ENCODE data around the gene RAB11FIP2. TPM values are rescaled to one million over a fixed set of nuclear protein-coding genes. Genes with fewer than 3 reads are reported as not detected.

The RAB11FIP2 gene
- total and polyA plus RNA-seq, 2 of the 8 experiments (the other 6 are each of a cell fraction or from before 2014, with no cell fraction given), result 3.1 to 12.7 TPM

DNA sequence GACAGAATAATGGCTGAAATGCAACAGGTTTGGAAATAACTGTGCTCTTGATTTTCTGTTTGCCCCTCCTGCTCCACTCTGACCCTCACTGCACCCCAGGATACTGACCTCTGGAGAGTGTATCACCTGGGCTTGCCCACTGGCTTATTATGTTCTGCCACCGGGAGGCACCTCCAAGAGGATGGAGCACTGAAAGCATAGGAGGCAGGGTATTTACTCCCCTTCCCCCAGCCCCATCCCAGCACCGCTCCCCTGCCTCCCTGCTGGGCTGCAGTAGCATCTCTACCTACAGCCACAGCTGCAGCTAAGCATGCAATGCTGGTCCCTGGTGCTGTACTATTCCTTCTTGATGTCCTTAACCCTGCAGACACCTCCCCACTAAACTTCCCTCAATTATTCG is 26.4 kb downstream of the RAB11FIP2 start (continued):
- TF ChIP-seq, protein P1, sequence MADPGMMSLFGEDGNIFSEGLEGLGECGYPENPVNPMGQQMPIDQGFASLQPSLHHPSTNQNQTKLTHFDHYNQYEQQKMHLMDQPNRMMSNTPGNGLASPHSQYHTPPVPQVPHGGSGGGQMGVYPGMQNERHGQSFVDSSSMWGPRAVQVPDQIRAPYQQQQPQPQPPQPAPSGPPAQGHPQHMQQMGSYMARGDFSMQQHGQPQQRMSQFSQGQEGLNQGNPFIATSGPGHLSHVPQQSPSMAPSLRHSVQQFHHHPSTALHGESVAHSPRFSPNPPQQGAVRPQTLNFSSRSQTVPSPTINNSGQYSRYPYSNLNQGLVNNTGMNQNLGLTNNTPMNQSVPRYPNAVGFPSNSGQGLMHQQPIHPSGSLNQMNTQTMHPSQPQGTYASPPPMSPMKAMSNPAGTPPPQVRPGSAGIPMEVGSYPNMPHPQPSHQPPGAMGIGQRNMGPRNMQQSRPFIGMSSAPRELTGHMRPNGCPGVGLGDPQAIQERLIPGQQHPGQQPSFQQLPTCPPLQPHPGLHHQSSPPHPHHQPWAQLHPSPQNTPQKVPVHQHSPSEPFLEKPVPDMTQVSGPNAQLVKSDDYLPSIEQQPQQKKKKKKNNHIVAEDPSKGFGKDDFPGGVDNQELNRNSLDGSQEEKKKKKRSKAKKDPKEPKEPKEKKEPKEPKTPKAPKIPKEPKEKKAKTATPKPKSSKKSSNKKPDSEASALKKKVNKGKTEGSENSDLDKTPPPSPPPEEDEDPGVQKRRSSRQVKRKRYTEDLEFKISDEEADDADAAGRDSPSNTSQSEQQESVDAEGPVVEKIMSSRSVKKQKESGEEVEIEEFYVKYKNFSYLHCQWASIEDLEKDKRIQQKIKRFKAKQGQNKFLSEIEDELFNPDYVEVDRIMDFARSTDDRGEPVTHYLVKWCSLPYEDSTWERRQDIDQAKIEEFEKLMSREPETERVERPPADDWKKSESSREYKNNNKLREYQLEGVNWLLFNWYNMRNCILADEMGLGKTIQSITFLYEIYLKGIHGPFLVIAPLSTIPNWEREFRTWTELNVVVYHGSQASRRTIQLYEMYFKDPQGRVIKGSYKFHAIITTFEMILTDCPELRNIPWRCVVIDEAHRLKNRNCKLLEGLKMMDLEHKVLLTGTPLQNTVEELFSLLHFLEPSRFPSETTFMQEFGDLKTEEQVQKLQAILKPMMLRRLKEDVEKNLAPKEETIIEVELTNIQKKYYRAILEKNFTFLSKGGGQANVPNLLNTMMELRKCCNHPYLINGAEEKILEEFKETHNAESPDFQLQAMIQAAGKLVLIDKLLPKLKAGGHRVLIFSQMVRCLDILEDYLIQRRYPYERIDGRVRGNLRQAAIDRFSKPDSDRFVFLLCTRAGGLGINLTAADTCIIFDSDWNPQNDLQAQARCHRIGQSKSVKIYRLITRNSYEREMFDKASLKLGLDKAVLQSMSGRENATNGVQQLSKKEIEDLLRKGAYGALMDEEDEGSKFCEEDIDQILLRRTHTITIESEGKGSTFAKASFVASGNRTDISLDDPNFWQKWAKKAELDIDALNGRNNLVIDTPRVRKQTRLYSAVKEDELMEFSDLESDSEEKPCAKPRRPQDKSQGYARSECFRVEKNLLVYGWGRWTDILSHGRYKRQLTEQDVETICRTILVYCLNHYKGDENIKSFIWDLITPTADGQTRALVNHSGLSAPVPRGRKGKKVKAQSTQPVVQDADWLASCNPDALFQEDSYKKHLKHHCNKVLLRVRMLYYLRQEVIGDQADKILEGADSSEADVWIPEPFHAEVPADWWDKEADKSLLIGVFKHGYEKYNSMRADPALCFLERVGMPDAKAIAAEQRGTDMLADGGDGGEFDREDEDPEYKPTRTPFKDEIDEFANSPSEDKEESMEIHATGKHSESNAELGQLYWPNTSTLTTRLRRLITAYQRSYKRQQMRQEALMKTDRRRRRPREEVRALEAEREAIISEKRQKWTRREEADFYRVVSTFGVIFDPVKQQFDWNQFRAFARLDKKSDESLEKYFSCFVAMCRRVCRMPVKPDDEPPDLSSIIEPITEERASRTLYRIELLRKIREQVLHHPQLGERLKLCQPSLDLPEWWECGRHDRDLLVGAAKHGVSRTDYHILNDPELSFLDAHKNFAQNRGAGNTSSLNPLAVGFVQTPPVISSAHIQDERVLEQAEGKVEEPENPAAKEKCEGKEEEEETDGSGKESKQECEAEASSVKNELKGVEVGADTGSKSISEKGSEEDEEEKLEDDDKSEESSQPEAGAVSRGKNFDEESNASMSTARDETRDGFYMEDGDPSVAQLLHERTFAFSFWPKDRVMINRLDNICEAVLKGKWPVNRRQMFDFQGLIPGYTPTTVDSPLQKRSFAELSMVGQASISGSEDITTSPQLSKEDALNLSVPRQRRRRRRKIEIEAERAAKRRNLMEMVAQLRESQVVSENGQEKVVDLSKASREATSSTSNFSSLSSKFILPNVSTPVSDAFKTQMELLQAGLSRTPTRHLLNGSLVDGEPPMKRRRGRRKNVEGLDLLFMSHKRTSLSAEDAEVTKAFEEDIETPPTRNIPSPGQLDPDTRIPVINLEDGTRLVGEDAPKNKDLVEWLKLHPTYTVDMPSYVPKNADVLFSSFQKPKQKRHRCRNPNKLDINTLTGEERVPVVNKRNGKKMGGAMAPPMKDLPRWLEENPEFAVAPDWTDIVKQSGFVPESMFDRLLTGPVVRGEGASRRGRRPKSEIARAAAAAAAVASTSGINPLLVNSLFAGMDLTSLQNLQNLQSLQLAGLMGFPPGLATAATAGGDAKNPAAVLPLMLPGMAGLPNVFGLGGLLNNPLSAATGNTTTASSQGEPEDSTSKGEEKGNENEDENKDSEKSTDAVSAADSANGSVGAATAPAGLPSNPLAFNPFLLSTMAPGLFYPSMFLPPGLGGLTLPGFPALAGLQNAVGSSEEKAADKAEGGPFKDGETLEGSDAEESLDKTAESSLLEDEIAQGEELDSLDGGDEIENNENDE (IDR thresholded peaks at IDR 0.05; ENCODE audit: insufficient replicate concordance, low read length), result no peak
- no peak for TF ChIP-seq TAF1 (IDR thresholded peaks at IDR 0.05; ENCODE audit: low read depth, low read length)
- TF ChIP-seq, protein P2, sequence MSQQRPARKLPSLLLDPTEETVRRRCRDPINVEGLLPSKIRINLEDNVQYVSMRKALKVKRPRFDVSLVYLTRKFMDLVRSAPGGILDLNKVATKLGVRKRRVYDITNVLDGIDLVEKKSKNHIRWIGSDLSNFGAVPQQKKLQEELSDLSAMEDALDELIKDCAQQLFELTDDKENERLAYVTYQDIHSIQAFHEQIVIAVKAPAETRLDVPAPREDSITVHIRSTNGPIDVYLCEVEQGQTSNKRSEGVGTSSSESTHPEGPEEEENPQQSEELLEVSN (IDR thresholded peaks at IDR 0.05), result no peak
- TF ChIP-seq, protein P3, sequence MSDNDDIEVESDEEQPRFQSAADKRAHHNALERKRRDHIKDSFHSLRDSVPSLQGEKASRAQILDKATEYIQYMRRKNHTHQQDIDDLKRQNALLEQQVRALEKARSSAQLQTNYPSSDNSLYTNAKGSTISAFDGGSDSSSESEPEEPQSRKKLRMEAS (IDR thresholded peaks at IDR 0.05), result no peak; the same call in 1 of the 2 replicates
- no peak for TF ChIP-seq RNF2 (IDR thresholded peaks at IDR 0.05; ENCODE audit: borderline replicate concordance, low read depth, low read length, missing control alignments, poor library complexity, severe bottlenecking)
- TF ChIP-seq POU5F1 (IDR thresholded peaks at IDR 0.05; ENCODE audit: low read depth, low read length), result no peak
- no peak for TF ChIP-seq RBBP5 (IDR thresholded peaks at IDR 0.05; ENCODE audit: borderline replicate concordance, low read depth, low read length)
- TF ChIP-seq KDM5A (IDR thresholded peaks at IDR 0.05; ENCODE audit: low read length), result no peak
- TF ChIP-seq EGR1 (IDR thresholded peaks at IDR 0.05; ENCODE audit: borderline replicate concordance, low read depth, low read length), result 0 out of 2 replicates have a peak, but pooled peaks have one; percentile 52
